Osteoblast (primary cell): Measurements from ENCODE around the gene TM2D3. TPM values are rescaled to one million over a fixed set of nuclear protein-coding genes. Genes with fewer than 3 reads are reported as not detected.
"Not testable (repeated sequence)": the region's sequence is repeated elsewhere in the genome, so short reads cannot be mapped to it uniquely, and the experiment has no call there.

Experiments used
- DNase-seq: peaks from one replicate; pipeline ENCODE4 v3.0.0; 2011; ENCODE audit warnings: low spot score, mixed read lengths; ENCODE audit not compliant: insufficient read length; ENCODE audit errors: missing footprints
- H2AFZ ChIP-seq: 2 replicates; pipeline ENCODE4 v1.6.0; 2011; ENCODE audit warnings: mild to moderate bottlenecking, low read length
- H3K27ac ChIP-seq: 2 replicates; pipeline ENCODE4 v1.5.1; 2011; ENCODE audit warnings: mild to moderate bottlenecking, low read depth, low read length, moderate library complexity
- H3K27me3 ChIP-seq: 2 replicates; pipeline ENCODE4 v1.6.0; 2012; ENCODE audit warnings: mild to moderate bottlenecking, control low read depth, inconsistent platforms, low read length, moderate library complexity; ENCODE audit not compliant: insufficient read depth
- H3K36me3 ChIP-seq: 2 replicates; pipeline ENCODE4 v1.5.1; 2011; ENCODE audit warnings: mild to moderate bottlenecking, low read length, control low read depth, moderate library complexity; ENCODE audit not compliant: insufficient read depth
- H3K4me1 ChIP-seq: 2 replicates; pipeline ENCODE4 v1.5.1; 2011; ENCODE audit warnings: mild to moderate bottlenecking, low read length, control low read depth, moderate library complexity; ENCODE audit not compliant: insufficient read depth
- H3K4me2 ChIP-seq: 2 replicates; pipeline ENCODE4 v1.6.0; 2011; ENCODE audit warnings: mild to moderate bottlenecking, low read length; ENCODE audit not compliant: insufficient read depth
- H3K4me3 ChIP-seq: fragments of 200-600 bp; sonication (generic); 3 replicates; pipeline ENCODE4 v1.5.1; 2012; ENCODE audit warnings: mild to moderate bottlenecking, low read length, inconsistent platforms; ENCODE audit not compliant: insufficient read depth
- H3K79me2 ChIP-seq: 2 replicates; pipeline ENCODE4 v1.6.0; 2012; ENCODE audit warnings: mild to moderate bottlenecking, low read length, control low read depth, inconsistent platforms; ENCODE audit not compliant: insufficient read depth
- H3K9me3 ChIP-seq: 2 replicates; pipeline ENCODE4 v1.5.1; 2011; ENCODE audit warnings: low read depth, low read length, control low read depth
- H4K20me1 ChIP-seq: 2 replicates; pipeline ENCODE4 v1.6.0; 2012; ENCODE audit warnings: mild to moderate bottlenecking, low read length, control low read depth; ENCODE audit not compliant: insufficient read depth
- CTCF ChIP-seq: IDR thresholded peaks from 2 replicates; pipeline ENCODE4 v1.5.1; 2011; ENCODE audit warnings: mild to moderate bottlenecking, low read depth, low read length, moderate library complexity; ENCODE audit errors: extremely low read depth
- total RNA-seq: library from RNA; depleted of rRNA; stranded (reverse); fragments of >200 nt; gene quantifications from 2 replicates; pipeline ENCODE4 v1.2.3, GENCODE V29; 2012

The TM2D3 gene
- total RNA-seq, 1 donor = 32.6 TPM

GRCh38 chr15:101637038-101637437 lies 15.1 kb downstream of the TM2D3 start:
- Histone ChIP-seq H3K27me3 (no peaks in the 10 kb centered on the region), H3K4me1 (no peaks in the 10 kb centered on the region), H3K27ac (no peak overlapping the region), H3K4me3 (no peak overlapping the region), H3K4me2 (no peak overlapping the region), H2AFZ (no peak overlapping the region), H3K9me3 (no peaks in the 10 kb centered on the region), H3K79me2 (no peaks in the 10 kb centered on the region), H3K36me3 (peaks cover 27% of the 10 kb centered on the region), H4K20me1 (peaks cover 17% of the 10 kb centered on the region)
- TF ChIP-seq CTCF = no peak
- no peak for DNase-seq

DNA sequence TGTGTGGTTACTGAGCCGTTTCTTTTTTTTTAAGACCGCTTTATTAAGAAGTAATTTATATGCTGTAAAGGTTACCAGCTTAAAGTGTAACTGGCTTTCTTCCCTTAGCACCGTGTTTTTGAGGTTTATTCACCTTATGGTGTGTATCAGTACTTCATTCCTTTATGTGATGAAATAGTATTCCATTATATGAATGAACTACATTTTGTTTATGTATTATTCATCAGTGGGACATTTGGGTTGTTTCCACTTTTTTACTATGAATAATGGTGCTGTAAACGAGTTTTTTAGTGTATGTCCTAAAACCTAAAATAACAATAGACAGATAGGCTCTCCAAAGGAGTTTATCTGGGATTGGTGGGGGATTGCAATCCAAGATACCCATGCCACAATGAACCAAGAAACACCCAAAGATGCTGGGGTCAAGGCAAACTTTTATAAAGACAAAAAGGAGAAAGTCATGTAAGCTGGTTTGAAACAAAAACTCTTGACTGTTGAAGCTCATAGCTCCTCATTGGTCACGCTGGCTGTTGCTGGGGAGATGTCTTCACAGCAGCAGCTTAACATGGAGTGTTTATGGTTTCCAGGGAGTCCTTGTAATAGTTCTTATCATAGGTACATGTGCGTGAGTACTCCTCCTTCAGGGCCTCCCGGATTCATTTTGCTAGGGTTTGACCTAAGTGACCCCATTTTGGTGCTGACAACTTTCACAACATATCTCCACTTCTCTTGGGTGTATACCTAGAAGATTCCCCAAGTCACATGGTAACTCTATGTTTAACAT lies 16.0 kb downstream of the TM2D3 start:
- no peak for TF ChIP-seq CTCF
- Histone ChIP-seq H3K79me2 (no peaks in the 10 kb centered on the region), H3K4me1 (no peaks in the 10 kb centered on the region), H3K4me2 (no peak overlapping the region), H3K4me3 (no peak overlapping the region), H3K9me3 (no peaks in the 10 kb centered on the region), H4K20me1 (peaks cover 8% of the 10 kb centered on the region), H3K27ac (no peak overlapping the region), H3K36me3 (peaks cover 24% of the 10 kb centered on the region), H3K27me3 (no peaks in the 10 kb centered on the region), H2AFZ (no peak overlapping the region)
- no peak for DNase-seq

- H3K79me2 ChIP-seq = no peaks in the 10 kb centered on the region
- H3K9me3 ChIP-seq = no peaks in the 10 kb centered on the region
- no peaks in the 10 kb centered on the region for H3K4me1 ChIP-seq
- H3K4me3 ChIP-seq = no peak overlapping the region
- no peak for DNase-seq
- no peak for TF ChIP-seq CTCF
- H2AFZ ChIP-seq = no peak overlapping the region
- H4K20me1 ChIP-seq = no peaks in the 10 kb centered on the region
- H3K36me3 ChIP-seq = no peaks in the 10 kb centered on the region
- no peak overlapping the region for H3K27ac ChIP-seq
- no peak overlapping the region for H3K4me2 ChIP-seq
- H3K27me3 ChIP-seq = no peaks in the 10 kb centered on the region
Observed at GRCh38 chr15:101633356-101633755, 18.8 kb downstream of the TM2D3 start.

- not testable (repeated sequence) for H4K20me1 ChIP-seq, H3K36me3 ChIP-seq, H2AFZ ChIP-seq, H3K79me2 ChIP-seq, H3K27ac ChIP-seq, H3K9me3 ChIP-seq, H3K4me3 ChIP-seq, H3K4me1 ChIP-seq, H3K4me2 ChIP-seq, DNase-seq, H3K27me3 ChIP-seq
Observed at GRCh38 chr15:101626729-101627128, 25.5 kb downstream of the TM2D3 start.
